Measurements from ENCODE around the gene PCNX1. TPM values are rescaled to one million over a fixed set of nuclear protein-coding genes. Genes with fewer than 3 reads are reported as not detected.

Gene PCNX1
- total RNA-seq, 1 donor, result 47.4 TPM

DNA sequence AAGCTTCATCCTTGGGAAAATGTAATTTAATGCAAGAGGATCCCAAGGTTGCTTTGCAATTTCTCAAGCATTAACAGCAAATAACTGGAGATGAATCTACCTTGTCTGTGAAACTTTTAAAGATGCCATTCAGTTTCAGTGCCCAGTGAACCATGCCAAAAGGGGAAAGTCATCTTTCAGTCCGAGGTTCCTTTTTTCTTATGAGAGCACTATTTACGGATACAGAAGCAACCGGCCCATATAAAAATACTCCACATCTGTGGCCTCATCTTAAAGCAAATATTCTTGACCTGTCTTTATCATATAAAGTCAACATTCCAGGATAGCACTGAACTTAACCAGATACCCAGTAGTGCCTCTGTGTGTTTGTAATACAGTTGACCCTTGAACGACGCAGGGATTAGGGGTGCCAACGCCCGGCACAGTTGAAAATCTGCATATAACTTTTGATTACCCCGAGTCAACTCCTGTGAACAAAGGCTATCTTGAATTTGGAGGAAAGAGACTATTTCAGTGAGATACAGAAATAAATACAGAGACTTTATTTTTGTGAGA, 209.4 kb downstream of the PCNX1 start:
- TF ChIP-seq, protein P1, sequence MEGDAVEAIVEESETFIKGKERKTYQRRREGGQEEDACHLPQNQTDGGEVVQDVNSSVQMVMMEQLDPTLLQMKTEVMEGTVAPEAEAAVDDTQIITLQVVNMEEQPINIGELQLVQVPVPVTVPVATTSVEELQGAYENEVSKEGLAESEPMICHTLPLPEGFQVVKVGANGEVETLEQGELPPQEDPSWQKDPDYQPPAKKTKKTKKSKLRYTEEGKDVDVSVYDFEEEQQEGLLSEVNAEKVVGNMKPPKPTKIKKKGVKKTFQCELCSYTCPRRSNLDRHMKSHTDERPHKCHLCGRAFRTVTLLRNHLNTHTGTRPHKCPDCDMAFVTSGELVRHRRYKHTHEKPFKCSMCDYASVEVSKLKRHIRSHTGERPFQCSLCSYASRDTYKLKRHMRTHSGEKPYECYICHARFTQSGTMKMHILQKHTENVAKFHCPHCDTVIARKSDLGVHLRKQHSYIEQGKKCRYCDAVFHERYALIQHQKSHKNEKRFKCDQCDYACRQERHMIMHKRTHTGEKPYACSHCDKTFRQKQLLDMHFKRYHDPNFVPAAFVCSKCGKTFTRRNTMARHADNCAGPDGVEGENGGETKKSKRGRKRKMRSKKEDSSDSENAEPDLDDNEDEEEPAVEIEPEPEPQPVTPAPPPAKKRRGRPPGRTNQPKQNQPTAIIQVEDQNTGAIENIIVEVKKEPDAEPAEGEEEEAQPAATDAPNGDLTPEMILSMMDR (IDR thresholded peaks at IDR 0.05; ENCODE audit: insufficient read depth, low read length), result no peak
- no peak overlapping the region for H3K4me3 ChIP-seq (ENCODE audit: low read depth, low read length)
- DNase-seq (ENCODE audit: low read depth), result no peak

DNA sequence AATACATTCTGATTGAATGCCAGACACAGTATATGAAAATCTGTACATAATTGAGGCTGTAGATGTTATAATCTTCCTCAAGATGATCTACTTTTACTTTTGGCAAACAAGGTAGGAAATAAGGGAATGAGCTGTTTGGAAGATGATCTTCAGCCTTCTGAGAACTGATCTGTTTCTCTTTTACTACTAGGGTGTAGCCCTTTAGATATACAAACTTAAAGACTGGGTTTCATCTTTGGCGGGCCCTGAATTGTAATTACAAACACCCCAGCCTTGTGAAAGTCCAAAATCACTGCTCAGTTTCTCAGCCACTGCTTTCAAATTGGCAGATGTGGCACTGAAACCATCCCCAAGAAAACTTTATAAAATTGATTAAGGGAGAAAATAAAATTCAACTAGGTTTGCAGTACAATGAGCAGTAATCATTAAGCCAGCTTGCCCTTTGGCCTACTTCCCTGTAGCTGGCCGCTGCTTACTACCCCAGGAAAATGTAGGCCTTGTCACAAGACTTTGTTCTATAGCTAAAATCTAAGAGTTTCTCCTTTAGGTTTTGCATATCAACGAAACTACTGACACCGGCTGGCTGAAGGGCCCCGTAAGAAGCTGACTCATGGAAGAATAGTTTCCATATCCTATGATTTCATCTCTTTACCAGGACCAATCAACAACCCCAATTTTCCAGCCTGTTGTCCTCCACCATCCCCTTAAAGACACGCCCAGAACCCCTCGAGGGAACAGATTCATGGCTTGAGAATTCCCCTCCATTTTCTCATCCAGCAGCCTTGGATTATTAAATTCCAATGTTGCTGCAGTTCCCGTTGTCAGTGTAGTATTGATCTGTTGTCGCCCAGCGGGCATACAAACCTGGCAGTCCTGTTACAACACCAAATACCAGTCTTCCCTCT, 210.8 kb downstream of the PCNX1 start:
- DNase-seq (ENCODE audit: low read depth), result peak; percentile 85
- TF ChIP-seq, protein P1 (IDR thresholded peaks at IDR 0.05; ENCODE audit: insufficient read depth, low read length), result no peak
- H3K4me3 ChIP-seq (ENCODE audit: low read depth, low read length), result no peak overlapping the region

DNA sequence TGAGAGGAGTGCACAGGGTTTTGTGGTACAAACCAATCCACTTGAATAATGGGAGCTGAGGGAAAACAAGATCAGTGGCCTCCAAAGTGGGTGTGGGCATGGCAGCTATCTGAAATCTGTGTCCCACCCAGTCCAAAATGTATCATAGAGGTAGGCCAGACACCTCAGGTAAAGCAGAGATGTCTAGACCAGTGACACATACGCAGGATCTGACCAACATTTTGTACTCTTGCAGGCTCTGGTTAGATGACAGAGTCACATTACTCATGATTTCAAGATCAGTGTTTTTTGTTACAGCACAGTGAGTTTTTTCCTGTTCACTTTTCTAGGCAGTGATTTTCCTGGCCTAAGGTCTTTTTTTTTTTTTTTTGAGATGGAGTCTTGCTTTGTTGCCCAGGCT, 211.8 kb downstream of the PCNX1 start:
- TF ChIP-seq, protein P1 (IDR thresholded peaks at IDR 0.05; ENCODE audit: insufficient read depth, low read length), result no peak
- H3K4me3 ChIP-seq (ENCODE audit: low read depth, low read length), result no peak overlapping the region
- DNase-seq (ENCODE audit: low read depth), result peak; percentile 38

DNA sequence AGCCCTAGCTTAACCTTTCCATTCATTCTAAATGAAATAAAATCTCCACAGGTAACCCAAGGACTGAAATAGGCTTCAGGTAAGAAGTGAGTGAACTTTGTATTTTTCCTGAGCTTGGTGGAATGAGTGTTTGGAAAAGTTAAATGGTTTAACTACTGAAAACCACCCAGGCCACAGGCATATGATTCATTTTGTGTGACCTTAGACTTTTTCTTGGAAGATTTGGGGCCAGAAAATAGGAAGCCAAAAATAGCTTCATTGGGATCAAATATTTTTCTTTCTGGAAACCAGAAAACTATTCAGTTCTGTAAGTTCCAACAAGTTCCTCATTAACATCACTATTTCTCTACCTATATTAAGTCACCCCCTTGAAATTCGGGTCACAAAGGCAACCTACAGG, 212.6 kb downstream of the PCNX1 start:
- TF ChIP-seq, protein P1 (IDR thresholded peaks at IDR 0.05; ENCODE audit: insufficient read depth, low read length), result no peak
- peak; percentile 43 for DNase-seq (ENCODE audit: low read depth)
- no peak overlapping the region for H3K4me3 ChIP-seq (ENCODE audit: low read depth, low read length)

DNA sequence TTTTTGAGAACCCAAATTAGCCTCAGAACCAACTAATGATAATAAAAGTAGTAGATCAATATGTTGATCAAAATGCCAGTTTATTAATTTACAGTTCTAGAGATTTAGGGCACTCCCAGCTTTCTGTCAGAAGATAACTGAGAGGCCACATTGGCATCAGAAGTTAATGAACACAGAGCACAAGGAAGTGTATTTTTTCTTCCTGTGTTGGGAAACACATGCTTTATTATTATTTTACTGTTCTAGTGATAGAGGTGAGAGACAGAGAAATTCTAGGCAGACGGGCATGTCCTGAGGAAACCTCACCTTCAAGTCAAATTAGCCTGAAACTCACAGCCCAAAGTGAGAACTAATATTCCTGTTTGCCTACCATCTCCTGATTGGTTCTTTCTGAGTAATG, 213.7 kb downstream of the PCNX1 start:
- no peak overlapping the region for H3K4me3 ChIP-seq (ENCODE audit: low read depth, low read length)
- no peak for DNase-seq (ENCODE audit: low read depth)
- TF ChIP-seq, protein P1 (IDR thresholded peaks at IDR 0.05; ENCODE audit: insufficient read depth, low read length), result no peak

DNA sequence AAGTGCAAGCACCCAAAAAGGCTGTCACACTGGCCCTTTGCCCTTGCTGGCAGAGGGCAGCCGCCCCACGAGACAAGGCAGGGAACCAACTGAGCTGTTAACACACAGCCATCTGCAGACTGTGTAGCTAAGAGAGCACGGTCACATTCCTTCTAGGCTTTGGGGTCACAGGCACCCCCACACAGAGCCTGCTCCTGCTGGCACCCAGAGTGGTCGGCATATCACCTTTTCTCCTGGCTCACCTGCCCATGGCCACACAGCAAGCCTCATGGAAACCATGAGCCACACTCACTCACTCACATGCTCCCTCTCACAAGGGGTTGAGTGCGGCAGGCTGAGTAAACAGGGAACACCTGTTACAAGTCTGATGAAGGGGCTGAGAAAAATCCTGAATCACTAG, 214.5 kb downstream of the PCNX1 start:
- no peak overlapping the region for H3K4me3 ChIP-seq (ENCODE audit: low read depth, low read length)
- TF ChIP-seq, protein P1 (IDR thresholded peaks at IDR 0.05; ENCODE audit: insufficient read depth, low read length), result no peak
- no peak for DNase-seq (ENCODE audit: low read depth)

Data from fibroblast of the aortic adventitia (primary cell).